Transverse colon (tissue), 4 donors: Measurements from ENCODE around the gene HS3ST3A1. TPM values are rescaled to one million over a fixed set of nuclear protein-coding genes. Genes with fewer than 3 reads are reported as not detected.

Source experiments
- DNase-seq: peaks from one replicate; pipeline ENCODE4 v3.0.0-alpha.2; 2019
- H3K27ac ChIP-seq, 4 donors: fragments of 200-600 bp; sonication (generic); 2 replicates each; pipeline ENCODE4 v1.5.1; 2016 to 2018; ENCODE audit warnings: inconsistent platforms in 4 of 4
- H3K27me3 ChIP-seq: fragments of 200-600 bp; sonication (generic); 2 replicates; pipeline ENCODE4 v1.5.1; 2017; ENCODE audit warnings: inconsistent platforms
- H3K36me3 ChIP-seq, 4 donors: fragments of 200-600 bp; sonication (generic); 2 replicates each; pipeline ENCODE4 v1.5.1; 2017 to 2019; ENCODE audit warnings: inconsistent platforms in 4 of 4
- H3K4me1 ChIP-seq, 4 donors: fragments of 200-600 bp; sonication (generic); 2 replicates each; pipeline ENCODE4 v1.5.1; 2017 to 2020; ENCODE audit warnings: inconsistent platforms in 4 of 4
- H3K4me3 ChIP-seq, 4 donors: fragments of 200-600 bp; sonication (generic); 1 replicate in 1 of 4; 2 replicates in 3 of 4; pipeline versions ENCODE4 v1.5.1 to v1.6.1; 2017 to 2019; ENCODE audit warnings: inconsistent platforms in 4 of 4
- H3K9me3 ChIP-seq, 2 donors: fragments of 200-600 bp; sonication (generic); 2 replicates each; pipeline ENCODE4 v1.5.1; 2017 to 2019; ENCODE audit warnings: inconsistent platforms in 2 of 2
- EP300 ChIP-seq: sonication (generic); formaldehyde crosslinking; IDR thresholded peaks from one replicate; pipeline ENCODE4 v1.6.1; 2017; ENCODE audit warnings: antibody characterized with exemption, low read depth
- POLR2A ChIP-seq: fragments of 450-650 bp; IDR thresholded peaks from one replicate; pipeline ENCODE4 v1.6.1; 2016; ENCODE audit warnings: antibody characterized with exemption, mild to moderate bottlenecking, moderate library complexity
- POLR2AphosphoS5 ChIP-seq, 3 donors: sonication (generic); formaldehyde crosslinking; IDR thresholded peaks; one replicate each; pipeline ENCODE4 v1.6.1; 2016; ENCODE audit warnings: antibody characterized with exemption in 3 of 3
- WGBS, 2 donors: methylation state at CpG; one replicate each; pipeline ENCODE4 v1.1.5; 2018; ENCODE audit warnings: low coverage in 1 of 2; 5-methylcytosine and 5-hydroxymethylcytosine counted together
- in situ Hi-C, 4 donors: fragments of 200-750 bp; cut with MboI; loops; one replicate each; pipeline versions ENCODE4 v1.15.0 to v1.15.1; 2017; ENCODE audit warnings: low sequenced_read_pairs in 3 of 4, low pct_ligation_motif_present in 1 of 4, low pct_unique_long_range_greater_than_20kb in 1 of 4
- intact Hi-C: fragments of 100-400 bp; cut with DNase I; formaldehyde crosslinking; loops from one replicate; pipeline ENCODE4 v1.15.1; 2023; ENCODE audit warnings: low total_unique reads
- total RNA-seq, 4 donors: library from RNA; depleted of rRNA; stranded (reverse); fragments of >200 nt; gene quantifications; one replicate each; pipeline ENCODE4 v1.1.0, GENCODE V29; 2016
- TF ChIP-seq, protein P1 (sequence below), 5 experiments: fragments of 200-600 bp in 3 of 5; fragments of 450-650 bp in 2 of 5; sonication (generic) in 3 of 5; IDR thresholded peaks; 1 replicate in 2 of 5; 2 replicates in 3 of 5; pipeline ENCODE4 v1.5.1; 2016 to 2017; ENCODE audit warnings: antibody characterized with exemption in 5 of 5, inconsistent platforms in 3 of 5, mild to moderate bottlenecking in 2 of 5, moderate library complexity in 1 of 5

The HS3ST3A1 gene
- total RNA-seq, 4 donors from 2014 or later = 0.41 to 3.6 (median 1.8) TPM

DNA sequence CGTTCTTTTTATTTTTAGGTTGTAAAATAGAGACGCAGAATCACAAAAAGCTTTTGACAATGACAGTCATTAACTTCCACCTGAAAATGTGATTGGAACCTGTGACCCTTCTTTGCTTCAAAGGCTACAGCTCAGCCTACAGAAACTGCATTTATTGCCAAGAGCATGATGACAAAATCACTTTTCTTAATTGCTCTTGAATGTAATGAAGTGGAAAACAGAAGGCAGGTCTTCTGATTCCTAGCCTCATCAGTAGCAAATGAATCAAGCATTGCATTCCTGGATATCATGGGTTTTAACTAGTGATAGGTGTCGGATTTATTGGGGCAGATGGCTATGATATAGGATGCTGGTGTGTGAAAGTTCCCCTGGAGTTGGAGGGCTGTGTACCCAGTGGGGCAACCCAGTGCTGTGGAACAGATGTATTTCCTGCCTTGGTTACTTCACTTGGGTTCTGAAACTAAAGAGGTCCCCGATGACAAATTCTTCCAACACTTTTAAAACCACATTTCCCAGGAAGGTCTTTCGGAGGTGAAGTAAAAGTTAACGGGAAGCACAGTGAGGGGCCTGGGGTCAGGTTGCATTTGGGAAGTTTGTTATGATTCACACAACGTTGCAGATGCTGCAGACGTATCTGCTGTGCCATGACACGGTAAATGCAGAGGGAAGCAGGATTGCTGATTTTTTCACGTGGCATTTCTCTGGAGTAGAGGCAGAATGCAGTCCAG is 127.5 kb downstream of the HS3ST3A1 start:
- no peaks in the 10 kb centered on the region for H3K9me3 ChIP-seq
- no peaks in the 10 kb centered on the region for H3K4me1 ChIP-seq
- DNase-seq = no peak
- no peaks in the 10 kb centered on the region for H3K27me3 ChIP-seq
- no peak overlapping the region for H3K4me3 ChIP-seq
- no peaks in the 10 kb centered on the region for H3K36me3 ChIP-seq
- H3K27ac ChIP-seq = no peak overlapping the region
- in situ Hi-C loops = loop anchor here in 1 of 4 donors (25.0 kb wide), 1 partner anchor 88 kb away; no protein-coding TSS in a partner anchor
- intact Hi-C loops = no loop called here
- WGBS, 2 donors = 58 to 77% methylated on average over 6 to 10 of the region's 10 CpGs
- TF ChIP-seq EP300 (no peak), POLR2AphosphoS5 (IDR thresholded peaks at IDR 0.05) (no peak), POLR2A (no peak)
- TF ChIP-seq, protein P1, sequence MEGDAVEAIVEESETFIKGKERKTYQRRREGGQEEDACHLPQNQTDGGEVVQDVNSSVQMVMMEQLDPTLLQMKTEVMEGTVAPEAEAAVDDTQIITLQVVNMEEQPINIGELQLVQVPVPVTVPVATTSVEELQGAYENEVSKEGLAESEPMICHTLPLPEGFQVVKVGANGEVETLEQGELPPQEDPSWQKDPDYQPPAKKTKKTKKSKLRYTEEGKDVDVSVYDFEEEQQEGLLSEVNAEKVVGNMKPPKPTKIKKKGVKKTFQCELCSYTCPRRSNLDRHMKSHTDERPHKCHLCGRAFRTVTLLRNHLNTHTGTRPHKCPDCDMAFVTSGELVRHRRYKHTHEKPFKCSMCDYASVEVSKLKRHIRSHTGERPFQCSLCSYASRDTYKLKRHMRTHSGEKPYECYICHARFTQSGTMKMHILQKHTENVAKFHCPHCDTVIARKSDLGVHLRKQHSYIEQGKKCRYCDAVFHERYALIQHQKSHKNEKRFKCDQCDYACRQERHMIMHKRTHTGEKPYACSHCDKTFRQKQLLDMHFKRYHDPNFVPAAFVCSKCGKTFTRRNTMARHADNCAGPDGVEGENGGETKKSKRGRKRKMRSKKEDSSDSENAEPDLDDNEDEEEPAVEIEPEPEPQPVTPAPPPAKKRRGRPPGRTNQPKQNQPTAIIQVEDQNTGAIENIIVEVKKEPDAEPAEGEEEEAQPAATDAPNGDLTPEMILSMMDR (IDR thresholded peaks at IDR 0.05) = no peak

DNA sequence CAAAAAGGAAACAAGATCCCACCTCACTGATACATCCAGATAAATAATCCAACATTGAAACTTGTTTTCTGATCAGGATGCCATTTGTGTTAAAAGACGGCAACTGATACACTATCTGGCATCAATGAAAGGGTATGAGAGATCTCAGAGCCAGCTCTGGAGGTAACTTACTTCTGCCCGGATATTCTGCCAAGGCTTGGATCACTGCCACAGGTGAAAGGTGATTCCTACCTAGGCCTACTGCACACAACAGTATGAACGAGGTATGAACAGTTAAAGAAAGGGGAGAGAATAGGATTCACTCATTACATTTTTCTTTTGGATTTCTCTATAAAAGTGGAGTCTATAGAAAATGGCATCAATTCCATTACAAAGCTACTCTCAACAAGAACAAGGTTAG is 136.1 kb downstream of the HS3ST3A1 start:
- WGBS, 2 donors = 64% methylated on average over 3 of the region's 3 CpGs
- H3K36me3 ChIP-seq = no peaks in the 10 kb centered on the region
- TF ChIP-seq POLR2AphosphoS5 (IDR thresholded peaks at IDR 0.05) (no peak), POLR2A (no peak), EP300 (no peak)
- TF ChIP-seq, protein P1 (IDR thresholded peaks at IDR 0.05) = no peak
- no peaks in the 10 kb centered on the region for H3K4me1 ChIP-seq
- H3K4me3 ChIP-seq = no peak overlapping the region
- DNase-seq = no peak
- H3K9me3 ChIP-seq = no peaks in the 10 kb centered on the region
- intact Hi-C loops (no loop called here), in situ Hi-C loops (loop anchor here in 1 of 4 donors (25.0 kb wide), 1 partner anchor 97 kb away; no protein-coding TSS in a partner anchor)
- no peak overlapping the region for H3K27ac ChIP-seq
- no peaks in the 10 kb centered on the region for H3K27me3 ChIP-seq

DNA sequence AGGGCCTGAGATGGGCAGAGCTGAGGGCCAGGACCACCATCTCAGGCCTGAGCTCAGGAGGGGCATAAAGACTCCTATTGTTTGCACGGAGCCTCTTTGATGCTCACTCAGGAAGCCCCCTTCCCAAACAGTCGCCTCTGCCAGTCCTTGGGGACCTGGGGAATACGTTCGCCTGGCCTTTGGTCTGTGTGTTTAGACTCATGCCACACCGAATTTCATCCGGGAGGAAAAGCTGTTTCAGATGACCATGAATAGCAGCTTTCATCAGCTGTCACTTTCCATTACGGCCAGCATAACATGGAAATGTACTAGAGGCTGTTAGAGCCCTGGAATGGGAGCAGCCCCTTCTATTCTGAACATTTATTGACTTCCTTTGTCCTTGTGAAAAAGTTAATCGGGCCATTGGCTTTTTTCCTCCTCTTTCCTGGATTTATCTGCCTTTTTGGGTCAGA is 139.0 kb downstream of the HS3ST3A1 start:
- Histone ChIP-seq H3K9me3 (no peaks in the 10 kb centered on the region), H3K27ac (no peak overlapping the region), H3K36me3 (no peaks in the 10 kb centered on the region), H3K27me3 (no peaks in the 10 kb centered on the region), H3K4me1 (no peaks in the 10 kb centered on the region), H3K4me3 (no peak overlapping the region)
- intact Hi-C loops (no loop called here), in situ Hi-C loops (loop anchor here in 1 of 4 donors (25.0 kb wide), 1 partner anchor 100 kb away; no protein-coding TSS in a partner anchor)
- TF ChIP-seq POLR2AphosphoS5 (IDR thresholded peaks at IDR 0.05) (no peak), POLR2A (no peak)
- TF ChIP-seq, protein P1 (IDR thresholded peaks at IDR 0.05) = no peak
- 74 to 83% methylated on average over 2 to 8 of the region's 8 CpGs for WGBS, 2 donors
- no peak for DNase-seq

DNA sequence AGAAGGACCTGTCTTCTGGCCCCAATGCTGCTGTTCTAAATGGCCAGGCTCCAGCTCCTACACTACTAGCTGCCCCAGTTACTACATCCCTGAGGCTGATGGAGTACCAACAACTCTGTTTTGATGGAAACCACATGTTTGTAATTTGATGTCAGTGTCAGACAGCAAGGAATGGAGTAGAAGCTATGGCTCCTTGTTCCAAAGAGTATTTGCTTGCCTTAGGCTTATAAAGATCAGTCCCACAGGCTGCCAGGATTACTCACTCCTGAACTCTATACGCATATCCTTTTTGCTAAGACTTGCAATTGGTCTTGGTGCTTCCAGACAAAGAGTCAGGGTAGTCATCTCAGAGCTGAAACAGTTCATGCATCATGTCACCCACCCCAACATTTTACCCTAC is 139.6 kb downstream of the HS3ST3A1 start:
- in situ Hi-C loops (loop anchor here in 1 of 4 donors (25.0 kb wide), 1 partner anchor 100 kb away; no protein-coding TSS in a partner anchor), intact Hi-C loops (no loop called here)
- Histone ChIP-seq H3K9me3 (no peaks in the 10 kb centered on the region), H3K4me3 (no peak overlapping the region), H3K4me1 (no peaks in the 10 kb centered on the region), H3K27ac (no peak overlapping the region), H3K36me3 (no peaks in the 10 kb centered on the region), H3K27me3 (no peaks in the 10 kb centered on the region)
- TF ChIP-seq EP300 = no peak
- TF ChIP-seq POLR2AphosphoS5 (IDR thresholded peaks at IDR 0.05) = no peak
- TF ChIP-seq, protein P1 (IDR thresholded peaks at IDR 0.05) = no peak
- TF ChIP-seq POLR2A = no peak
- DNase-seq = no peak
- WGBS, 2 donors = 95% methylated on average over 1 of the region's 1 CpG; no CpG with 5 or more reads in 1 of the 2 donors
